Skeletal muscle cell (primary cell): ENCODE measurements around the gene TERF2IP.

Experiments
- DNase-seq: peaks from one replicate; pipeline ENCODE4 v3.0.0-alpha.2; 2010; ENCODE audit warnings: low read depth
- H3K4me3 ChIP-seq: 2 replicates; pipeline ENCODE4 v1.5.1; 2011; ENCODE audit warnings: low read depth, mild to moderate bottlenecking, control low read depth, low read length, moderate library complexity

Gene TERF2IP

DNA sequence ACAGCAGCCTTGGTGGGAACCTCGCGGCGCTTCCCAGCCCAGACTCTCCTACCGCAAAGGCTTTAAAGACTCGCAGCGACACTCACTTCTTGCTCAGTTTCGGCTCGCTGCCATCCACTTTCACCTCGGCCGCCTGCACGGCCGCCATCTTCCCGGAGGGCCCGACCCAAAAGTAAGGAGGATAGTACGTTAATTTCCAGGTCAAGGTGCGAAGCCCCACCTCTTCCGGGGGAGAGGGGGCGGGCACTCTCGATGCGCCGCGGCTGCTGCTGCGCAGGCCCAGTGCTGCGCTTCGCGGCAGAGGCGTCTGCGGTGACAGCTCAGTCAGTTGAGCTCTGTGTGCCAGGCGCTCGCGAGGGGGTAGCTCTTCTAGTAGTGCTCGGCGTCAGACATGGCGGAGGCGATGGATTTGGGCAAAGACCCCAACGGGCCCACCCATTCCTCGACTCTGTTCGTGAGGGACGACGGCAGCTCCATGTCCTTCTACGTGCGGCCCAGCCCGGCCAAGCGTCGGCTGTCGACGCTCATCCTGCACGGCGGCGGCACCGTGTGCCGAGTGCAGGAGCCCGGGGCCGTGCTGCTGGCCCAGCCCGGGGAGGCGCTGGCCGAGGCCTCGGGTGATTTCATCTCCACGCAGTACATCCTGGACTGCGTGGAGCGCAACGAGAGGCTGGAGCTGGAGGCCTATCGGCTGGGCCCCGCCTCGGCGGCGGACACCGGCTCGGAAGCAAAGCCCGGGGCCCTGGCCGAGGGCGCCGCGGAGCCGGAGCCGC is at the start of gene TERF2IP, which contains the start of gene KARS1:
TERF2IP (plus strand) TSS at position 282 of the 773 bp plus-strand sequence; CDS start at position 392, 110 bp downstream.
KARS1 (minus strand) TSS at position 174 of the 773 bp plus-strand sequence; CDS start at position 148, 26 bp downstream.
- peak; percentile 73 for DNase-seq

DNA sequence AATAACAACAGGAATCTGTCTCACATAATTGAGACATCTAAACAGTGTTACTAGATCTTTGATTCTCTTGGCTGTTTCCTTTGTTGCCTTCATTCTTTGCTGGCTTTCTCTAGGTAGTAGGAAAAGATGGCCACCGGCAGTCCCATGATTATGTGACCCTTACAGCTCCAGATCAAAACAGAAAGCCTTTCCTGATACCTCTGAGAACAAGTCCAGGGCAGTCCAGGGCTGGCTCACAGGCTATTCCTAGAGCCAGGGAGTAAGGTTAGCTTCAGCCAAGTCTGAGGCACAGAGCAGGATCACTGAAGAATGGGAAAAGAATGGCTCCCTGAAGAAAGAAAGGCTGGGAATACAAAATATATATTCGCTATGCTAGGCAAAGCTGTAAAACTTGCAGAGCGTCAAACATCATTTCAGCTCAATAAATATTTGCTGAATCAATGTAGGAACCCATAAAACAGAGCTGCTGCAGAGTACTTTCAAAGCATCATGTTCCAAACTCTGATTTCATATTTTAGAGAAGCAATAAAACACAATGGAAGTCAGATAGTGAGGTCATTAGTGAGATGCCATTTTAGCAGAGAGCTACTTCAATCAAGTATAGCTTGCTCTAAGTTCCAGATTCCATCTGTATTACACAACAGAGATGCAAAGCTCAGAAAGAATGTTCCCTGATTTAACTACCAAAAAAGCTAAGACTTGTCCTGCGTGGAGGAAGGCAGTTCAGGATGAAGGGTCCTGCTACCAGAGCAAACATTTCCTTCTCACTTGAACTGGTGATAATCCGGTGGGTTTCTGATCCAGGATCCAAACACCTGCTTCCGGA is 47.9 kb upstream of the TERF2IP start:
- DNase-seq, result no peak

More for the DNA sequence above, at the start of gene TERF2IP, which contains the start of gene KARS1:
- H3K4me3 ChIP-seq, result peak within 1 kb of the TSS; percentile 85

DNA sequence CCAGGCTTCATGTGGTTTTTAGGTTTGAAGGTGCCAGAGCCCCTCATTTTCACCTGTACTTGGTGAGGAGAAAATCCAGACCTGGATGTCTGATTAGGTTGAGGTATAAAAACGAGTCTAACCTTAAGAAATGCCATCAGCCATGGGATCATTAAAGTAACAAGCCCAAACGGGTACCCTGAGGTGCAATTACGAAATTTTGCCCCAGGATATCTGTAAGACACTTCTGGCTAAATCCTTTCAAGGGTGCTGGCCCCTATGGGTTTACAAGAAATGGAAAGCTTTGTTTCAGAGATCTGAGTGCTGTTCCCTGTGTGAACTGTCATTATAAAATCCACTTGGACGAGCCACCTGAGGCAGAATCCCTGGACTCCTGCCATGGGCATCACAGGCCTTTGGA is 44.3 kb upstream of the TERF2IP start:
- no peak overlapping the region for H3K4me3 ChIP-seq
- DNase-seq, result no peak

More for the DNA sequence above, 47.9 kb upstream of the TERF2IP start:
- no peak overlapping the region for H3K4me3 ChIP-seq

GRCh38 chr16:75606507-75606906 is 41.1 kb upstream of the TERF2IP start:
- no peak for DNase-seq
- H3K4me3 ChIP-seq, result no peak overlapping the region

GRCh38 chr16:75614066-75614897 is 33.3 kb upstream of the TERF2IP start:
- DNase-seq, result no peak
- H3K4me3 ChIP-seq, result no peak overlapping the region

GRCh38 chr16:75615619-75616018 is 32.0 kb upstream of the TERF2IP start:
- no peak overlapping the region for H3K4me3 ChIP-seq

DNA sequence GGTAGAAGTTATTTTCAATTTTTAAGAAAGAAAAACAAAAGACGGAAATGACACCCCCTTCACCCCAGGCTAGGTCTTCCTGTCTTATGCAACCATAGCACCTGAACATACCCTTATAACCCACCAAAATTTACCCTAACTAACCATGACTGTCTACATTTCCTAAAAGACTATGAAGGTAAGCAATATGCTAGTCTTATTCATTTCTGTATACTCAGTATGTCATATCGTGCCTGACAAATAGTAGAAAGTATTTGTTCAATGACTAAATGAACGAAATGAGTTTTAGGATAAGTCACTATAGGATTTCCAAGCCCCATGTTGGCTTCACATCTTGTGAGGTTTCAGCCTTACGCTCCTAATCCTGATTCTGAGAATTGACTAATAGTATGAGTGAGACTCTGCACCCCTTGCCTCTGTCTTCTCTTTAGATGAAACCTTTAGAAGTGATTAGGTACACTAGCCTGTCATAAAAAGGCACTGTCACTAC is 31.0 kb upstream of the TERF2IP start:
- DNase-seq, result no peak

More at GRCh38 chr16:75615619-75616018, 32.0 kb upstream of the TERF2IP start:
- no peak for DNase-seq

GRCh38 chr16:75617121-75617520 is 30.5 kb upstream of the TERF2IP start:
- H3K4me3 ChIP-seq, result no peak overlapping the region
- DNase-seq, result no peak

More for the DNA sequence above, 31.0 kb upstream of the TERF2IP start:
- no peak overlapping the region for H3K4me3 ChIP-seq

- DNase-seq, result no peak
These were observed 28.8 kb upstream of the TERF2IP start for GRCh38 chr16:75618780-75619179.

GRCh38 chr16:75620326-75621169 is 27.0 kb upstream of the TERF2IP start:
- no peak overlapping the region for H3K4me3 ChIP-seq
- DNase-seq, result no peak

More at GRCh38 chr16:75618780-75619179, 28.8 kb upstream of the TERF2IP start:
- no peak overlapping the region for H3K4me3 ChIP-seq

GRCh38 chr16:75621170-75621477 is 26.4 kb upstream of the TERF2IP start:
- H3K4me3 ChIP-seq, result no peak overlapping the region
- no peak for DNase-seq

GRCh38 chr16:75622761-75623605 is 24.6 kb upstream of the TERF2IP start, which contains the start of gene ADAT1:
Gene ADAT1 (minus strand): TSS chr16:75623281. CDS start chr16:75620799, 2,482 bp downstream.
- peak; percentile 93 for DNase-seq
- peak within 1 kb of the TSS; percentile 72 for H3K4me3 ChIP-seq

DNA sequence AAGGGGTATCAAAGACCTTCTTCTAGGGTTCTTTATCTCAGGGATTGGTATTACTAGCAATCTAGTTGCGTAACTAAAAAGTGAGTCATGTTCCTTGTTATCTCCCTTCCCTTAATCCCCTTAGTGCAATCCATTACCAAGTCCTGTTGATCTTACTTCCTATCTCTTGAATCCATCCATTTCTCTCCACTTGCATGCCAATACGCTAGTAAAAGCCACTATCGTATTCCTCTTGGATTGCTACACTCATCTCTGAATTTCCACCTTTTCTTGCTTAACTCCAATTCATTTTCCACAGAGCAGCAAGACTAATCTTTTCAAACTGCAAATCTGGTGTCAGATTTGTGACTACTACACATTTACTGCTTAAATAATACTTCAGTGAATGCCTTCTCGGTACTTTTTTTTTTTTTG is 22.6 kb upstream of the TERF2IP start:
- H3K4me3 ChIP-seq, result no peak overlapping the region
- DNase-seq, result no peak

DNA sequence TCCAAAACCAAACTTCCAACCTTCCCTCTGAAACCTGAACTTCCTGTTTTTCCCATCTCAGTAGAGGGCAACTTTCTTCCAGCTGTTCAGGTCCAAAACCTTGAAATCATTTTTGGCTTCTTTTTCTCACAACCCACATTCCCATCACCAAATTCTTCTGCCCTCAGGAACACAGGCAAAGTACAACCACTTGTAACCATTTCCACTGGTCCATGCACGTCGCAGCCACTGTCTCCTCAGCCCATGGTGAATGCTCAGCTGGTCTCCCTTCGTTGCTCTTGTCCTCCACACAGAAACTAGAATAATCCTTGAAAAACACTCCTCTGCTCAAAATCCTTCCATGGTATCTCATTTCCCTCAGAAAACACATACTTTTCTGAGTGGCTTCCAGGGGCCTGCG is 20.8 kb upstream of the TERF2IP start:
- no peak overlapping the region for H3K4me3 ChIP-seq
- DNase-seq, result no peak

DNA sequence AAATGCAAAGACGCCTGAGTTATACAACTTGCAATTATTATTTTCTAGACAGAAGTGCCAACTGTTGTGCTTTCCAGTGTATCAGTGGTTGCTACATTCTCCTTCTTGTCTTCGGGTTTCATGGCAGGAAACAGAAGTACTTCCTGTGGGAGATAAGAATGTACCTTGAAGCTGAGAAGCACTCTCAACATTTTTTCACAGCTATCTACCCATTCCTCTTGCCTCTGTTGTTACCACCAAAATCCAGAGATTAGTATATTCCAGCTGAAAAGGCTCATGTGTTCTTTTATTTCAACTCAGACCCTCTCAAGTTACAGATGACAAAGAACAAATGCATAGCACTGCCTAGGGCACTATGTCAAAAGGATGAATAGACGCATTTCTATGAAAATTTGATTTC is 19.7 kb upstream of the TERF2IP start:
- DNase-seq, result no peak
- H3K4me3 ChIP-seq, result no peak overlapping the region

DNA sequence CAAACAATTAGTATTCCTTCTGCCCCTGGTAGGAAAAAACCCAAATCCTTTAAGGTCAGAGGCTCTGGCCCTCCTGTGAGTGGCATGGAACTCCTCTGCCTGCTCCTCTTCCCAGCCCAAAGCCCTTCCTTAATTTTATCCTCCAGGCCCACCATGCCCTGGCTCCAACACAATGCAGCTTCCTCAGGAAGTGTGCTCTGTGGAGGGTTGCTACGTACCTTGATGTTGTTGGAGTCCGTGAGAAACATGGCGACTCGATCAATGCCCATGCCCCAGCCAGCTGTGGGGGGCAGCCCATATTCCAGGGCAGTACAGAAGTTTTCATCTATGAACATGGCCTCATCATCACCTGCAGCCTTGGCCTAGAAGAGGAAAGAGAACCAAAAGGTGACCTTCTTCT is 19.2 kb upstream of the TERF2IP start:
- no peak overlapping the region for H3K4me3 ChIP-seq
- DNase-seq, result no peak

DNA sequence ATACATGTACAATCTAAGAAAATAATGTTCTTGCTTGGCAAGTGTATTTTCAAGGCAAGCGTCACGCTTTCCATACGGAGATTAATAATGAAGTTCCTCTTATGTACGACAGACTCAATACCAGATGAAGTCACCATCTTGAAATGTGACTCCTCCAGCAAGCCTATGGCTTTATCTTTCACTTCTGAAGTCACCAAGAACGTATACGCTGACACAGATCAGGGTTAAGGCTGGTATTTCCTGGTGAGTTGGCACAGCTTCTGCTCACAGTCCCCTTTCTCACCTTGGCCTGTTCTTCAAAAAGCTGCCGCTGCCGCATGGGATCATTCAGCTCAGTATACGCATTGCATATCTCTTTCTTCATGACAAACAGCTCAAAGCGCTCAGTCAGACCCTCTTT is 18.4 kb upstream of the TERF2IP start:
- no peak for DNase-seq
- H3K4me3 ChIP-seq, result no peak overlapping the region

- no peak for DNase-seq
- H3K4me3 ChIP-seq, result no peak overlapping the region
These were observed 17.5 kb upstream of the TERF2IP start for GRCh38 chr16:75630052-75630451.
